Jurkat, Clone E6-1 (cell line): ENCODE data around the gene PARP3.
A peak's percentile ranks its signal among the peaks of the same experiment; 100 is the strongest.

ENCODE experiments used
- DNase-seq: peaks from one replicate; pipeline ENCODE4 v3.0.0-alpha.2; 2011; ENCODE audit warnings: low read depth, low spot score
- H3K4me3 ChIP-seq: 2 replicates; pipeline ENCODE4 v1.5.1; 2011; ENCODE audit warnings: mild to moderate bottlenecking, low read length, control low read depth, moderate library complexity

Gene PARP3

GRCh38 chr3:51995346-51996163 is 53.4 kb downstream of the PARP3 start, which contains the start of gene RPL29:
RPL29 (minus strand) TSS chr3:51995895; CDS start chr3:51995461, 434 bp downstream.
- peak within 1 kb of the TSS; percentile 84 for H3K4me3 ChIP-seq
- peak; percentile 96 for DNase-seq

GRCh38 chr3:51997172-51997571 is 55.0 kb downstream of the PARP3 start:
- H3K4me3 ChIP-seq = no peak overlapping the region
- DNase-seq = no peak

GRCh38 chr3:51997935-51998596 is 55.9 kb downstream of the PARP3 start:
- no peak for DNase-seq
- no peak overlapping the region for H3K4me3 ChIP-seq
